Measurements from ENCODE around the gene NRBP1. TPM values are rescaled to one million over a fixed set of nuclear protein-coding genes. Genes with fewer than 3 reads are reported as not detected.
A peak's percentile ranks its signal among the peaks of the same experiment; 100 is the strongest.

The NRBP1 gene
- total and polyA plus RNA-seq, 2 donors from 2014 or later = 56.5 to 69.5 TPM

GRCh38 chr2:27427863-27428212, 593 bp upstream of the NRBP1 start:
- intact Hi-C loops (cut with DNase I) = no loop called here
- Histone ChIP-seq H3K4me3 (ENCODE audit: low read length in 3 of 3) (peak overlapping the region; percentile 76 to 85 (median 82)), H3K4me1 (ENCODE audit: control insufficient read depth in 2 of 3, insufficient read depth in 2 of 3, low read depth in 1 of 3, low read length in 3 of 3) (peaks cover 0 to 12% (median 10%) of the 10 kb centered on the region in 3 donors), H3K27me3 (ENCODE audit: control insufficient read depth, insufficient read depth, low read length) (no peaks in the 10 kb centered on the region), H3K27ac (ENCODE audit: low read depth in 2 of 2, low read length in 2 of 2) (peak overlapping the region; percentile 94 to 95), H3K9ac (ENCODE audit: low read length in 3 of 3) (peak overlapping the region; percentile 56 to 81 (median 72)), H3K9me3 (ENCODE audit: control insufficient read depth in 2 of 3, insufficient read depth in 1 of 3, low read length in 3 of 3) (no peaks in the 10 kb centered on the region), H3K36me3 (ENCODE audit: control insufficient read depth in 2 of 3, insufficient read depth in 3 of 3, low read length in 3 of 3) (peaks cover 0 to 2% (median 0%) of the 10 kb centered on the region in 3 donors)
- DNase-seq (peak in 1 of 5 donors; percentile 22), FAIRE-seq (no peak)
- TF ChIP-seq, protein P1, sequence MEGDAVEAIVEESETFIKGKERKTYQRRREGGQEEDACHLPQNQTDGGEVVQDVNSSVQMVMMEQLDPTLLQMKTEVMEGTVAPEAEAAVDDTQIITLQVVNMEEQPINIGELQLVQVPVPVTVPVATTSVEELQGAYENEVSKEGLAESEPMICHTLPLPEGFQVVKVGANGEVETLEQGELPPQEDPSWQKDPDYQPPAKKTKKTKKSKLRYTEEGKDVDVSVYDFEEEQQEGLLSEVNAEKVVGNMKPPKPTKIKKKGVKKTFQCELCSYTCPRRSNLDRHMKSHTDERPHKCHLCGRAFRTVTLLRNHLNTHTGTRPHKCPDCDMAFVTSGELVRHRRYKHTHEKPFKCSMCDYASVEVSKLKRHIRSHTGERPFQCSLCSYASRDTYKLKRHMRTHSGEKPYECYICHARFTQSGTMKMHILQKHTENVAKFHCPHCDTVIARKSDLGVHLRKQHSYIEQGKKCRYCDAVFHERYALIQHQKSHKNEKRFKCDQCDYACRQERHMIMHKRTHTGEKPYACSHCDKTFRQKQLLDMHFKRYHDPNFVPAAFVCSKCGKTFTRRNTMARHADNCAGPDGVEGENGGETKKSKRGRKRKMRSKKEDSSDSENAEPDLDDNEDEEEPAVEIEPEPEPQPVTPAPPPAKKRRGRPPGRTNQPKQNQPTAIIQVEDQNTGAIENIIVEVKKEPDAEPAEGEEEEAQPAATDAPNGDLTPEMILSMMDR (IDR thresholded peaks at IDR 0.05; ENCODE audit: borderline replicate concordance, extremely low read depth, insufficient read depth) = no peak

DNA sequence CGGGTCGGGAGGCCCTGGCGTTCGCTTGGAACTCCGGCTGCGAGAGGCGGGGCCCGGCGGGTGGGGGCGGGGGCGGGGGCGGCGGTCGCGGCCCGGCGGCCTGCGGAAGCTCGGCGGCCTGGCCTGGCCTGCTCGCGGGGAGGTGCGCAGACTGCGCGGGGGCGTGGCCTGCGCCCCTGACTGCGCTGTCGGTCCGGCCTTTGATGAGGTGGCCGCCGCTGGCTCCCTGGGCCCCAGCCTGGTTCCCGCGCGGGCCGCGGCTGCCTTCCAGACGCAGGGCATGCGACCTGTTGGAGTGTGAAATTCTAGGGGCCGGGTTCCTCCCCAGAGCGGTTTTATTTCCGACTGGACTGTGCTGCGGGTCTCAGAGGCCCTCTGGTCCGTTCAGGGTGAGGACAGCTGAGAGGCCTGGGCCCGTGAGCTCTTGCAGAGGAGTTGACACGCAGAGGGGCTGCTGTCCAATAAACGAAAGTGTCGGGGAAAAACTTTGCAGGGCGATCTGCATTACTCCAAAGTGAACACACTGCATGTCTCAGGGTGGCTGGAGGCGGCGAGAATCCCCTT, 629 bp downstream of the NRBP1 start:
- intact Hi-C loops (cut with DNase I) = no loop called here

GRCh38 chr2:27431395-27431794, 3.0 kb downstream of the NRBP1 start:
- no peak overlapping the region for H3K4me3 ChIP-seq (ENCODE audit: low read length in 3 of 3)
- no peaks in the 10 kb centered on the region for H3K27me3 ChIP-seq (ENCODE audit: control insufficient read depth, insufficient read depth, low read length)
- TF ChIP-seq, protein P1 (IDR thresholded peaks at IDR 0.05; ENCODE audit: borderline replicate concordance, extremely low read depth, insufficient read depth) = no peak
- peaks cover 18 to 38% (median 32%) of the 10 kb centered on the region in 3 donors for H3K36me3 ChIP-seq (ENCODE audit: control insufficient read depth in 2 of 3, insufficient read depth in 3 of 3, low read length in 3 of 3)
- H3K9ac ChIP-seq (ENCODE audit: low read length in 3 of 3) = no peak overlapping the region
- no peak for DNase-seq
- intact Hi-C loops (cut with DNase I) = no loop called here
- no peak overlapping the region for H3K27ac ChIP-seq (ENCODE audit: low read depth in 2 of 2, low read length in 2 of 2)
- no peaks in the 10 kb centered on the region for H3K9me3 ChIP-seq (ENCODE audit: control insufficient read depth in 2 of 3, insufficient read depth in 1 of 3, low read length in 3 of 3)
- FAIRE-seq = no peak
- H3K4me1 ChIP-seq (ENCODE audit: control insufficient read depth in 2 of 3, insufficient read depth in 2 of 3, low read depth in 1 of 3, low read length in 3 of 3) = peaks cover 0 to 12% (median 10%) of the 10 kb centered on the region in 3 donors

More for the DNA sequence above, 629 bp downstream of the NRBP1 start:
- H3K4me1 ChIP-seq (ENCODE audit: control insufficient read depth in 2 of 3, insufficient read depth in 2 of 3, low read depth in 1 of 3, low read length in 3 of 3) = peaks cover 0 to 12% (median 10%) of the 10 kb centered on the region in 3 donors
- TF ChIP-seq, protein P1 (IDR thresholded peaks at IDR 0.05; ENCODE audit: borderline replicate concordance, extremely low read depth, insufficient read depth) = no peak
- H3K27ac ChIP-seq (ENCODE audit: low read depth in 2 of 2, low read length in 2 of 2) = peak overlapping the region; percentile 93 to 95
- FAIRE-seq (no peak), DNase-seq (peak; percentile 91 to 95 (median 93))
- peaks cover 6 to 15% (median 9%) of the 10 kb centered on the region in 3 donors for H3K36me3 ChIP-seq (ENCODE audit: control insufficient read depth in 2 of 3, insufficient read depth in 3 of 3, low read length in 3 of 3)
- no peaks in the 10 kb centered on the region for H3K9me3 ChIP-seq (ENCODE audit: control insufficient read depth in 2 of 3, insufficient read depth in 1 of 3, low read length in 3 of 3)
- H3K9ac ChIP-seq (ENCODE audit: low read length in 3 of 3) = peak overlapping the region; percentile 21 to 85 (median 81)
- H3K27me3 ChIP-seq (ENCODE audit: control insufficient read depth, insufficient read depth, low read length) = no peaks in the 10 kb centered on the region
- H3K4me3 ChIP-seq (ENCODE audit: low read length in 3 of 3) = peak overlapping the region; percentile 64 to 92 (median 82)

All from kidney (tissue), 14 donors.